ENCODE data around the gene PIH1D2. TPM values are rescaled to one million over a fixed set of nuclear protein-coding genes. Genes with fewer than 3 reads are reported as not detected.
"Not testable (repeated sequence)": the region's sequence is repeated elsewhere in the genome, so short reads cannot be mapped to it uniquely, and the experiment has no call there.

PIH1D2 gene
- total RNA-seq, 1 donor from 2014 or later = 1.6 TPM

DNA sequence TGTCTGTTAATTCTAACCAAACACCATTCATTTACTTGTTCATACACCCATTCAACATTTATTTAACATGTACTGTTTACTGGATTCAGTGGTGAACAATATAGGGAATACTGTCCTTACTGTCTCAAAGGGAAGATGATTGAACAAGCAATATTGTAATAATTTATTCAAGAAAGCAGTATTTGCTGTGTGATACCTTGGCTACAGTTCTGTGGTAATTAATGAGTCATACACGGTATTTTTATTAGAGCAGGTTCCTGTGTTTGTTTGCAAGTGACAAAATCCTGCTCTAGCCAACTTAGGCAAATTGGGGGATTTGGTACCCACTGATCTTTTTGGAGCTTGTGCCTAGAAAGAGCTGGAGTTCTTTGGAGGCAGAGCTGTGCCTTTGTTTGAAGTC is 15.7 kb downstream of the PIH1D2 start:
- Histone ChIP-seq H3K27me3 (ENCODE audit: control insufficient read depth in 3 of 3, insufficient read depth in 3 of 3, low read length in 3 of 3) (no peaks in the 10 kb centered on the region), H3K9me3 (ENCODE audit: control insufficient read depth in 3 of 3, low read length in 3 of 3) (no peaks in the 10 kb centered on the region), H3K27ac (ENCODE audit: low read depth, low read length) (no peak overlapping the region), H3K4me3 (ENCODE audit: low read length in 3 of 3) (no peak overlapping the region), H3K36me3 (ENCODE audit: control insufficient read depth in 3 of 3, insufficient read depth in 3 of 3, low read length in 3 of 3) (peaks cover 28 to 62% (median 42%) of the 10 kb centered on the region in 3 donors), H3K9ac (ENCODE audit: low read depth in 1 of 3, low read length in 3 of 3) (no peak overlapping the region), H3K4me1 (ENCODE audit: control insufficient read depth in 3 of 3, insufficient read depth in 3 of 3, low read length in 3 of 3) (no peaks in the 10 kb centered on the region)

- Histone ChIP-seq H3K27me3 (ENCODE audit: control insufficient read depth in 3 of 3, insufficient read depth in 3 of 3, low read length in 3 of 3) (no peaks in the 10 kb centered on the region), H3K27ac (ENCODE audit: low read depth, low read length) (no peak overlapping the region), H3K36me3 (ENCODE audit: control insufficient read depth in 3 of 3, insufficient read depth in 3 of 3, low read length in 3 of 3) (peaks cover 27 to 61% (median 39%) of the 10 kb centered on the region in 3 donors), H3K4me3 (ENCODE audit: low read length in 3 of 3) (no peak overlapping the region), H3K4me1 (ENCODE audit: control insufficient read depth in 3 of 3, insufficient read depth in 3 of 3, low read length in 3 of 3) (no peaks in the 10 kb centered on the region), H3K9me3 (ENCODE audit: control insufficient read depth in 3 of 3, low read length in 3 of 3) (no peaks in the 10 kb centered on the region), H3K9ac (ENCODE audit: low read depth in 1 of 3, low read length in 3 of 3) (no peak overlapping the region)
Observed at GRCh38 chr11:112057170-112057569, 16.6 kb downstream of the PIH1D2 start.

DNA sequence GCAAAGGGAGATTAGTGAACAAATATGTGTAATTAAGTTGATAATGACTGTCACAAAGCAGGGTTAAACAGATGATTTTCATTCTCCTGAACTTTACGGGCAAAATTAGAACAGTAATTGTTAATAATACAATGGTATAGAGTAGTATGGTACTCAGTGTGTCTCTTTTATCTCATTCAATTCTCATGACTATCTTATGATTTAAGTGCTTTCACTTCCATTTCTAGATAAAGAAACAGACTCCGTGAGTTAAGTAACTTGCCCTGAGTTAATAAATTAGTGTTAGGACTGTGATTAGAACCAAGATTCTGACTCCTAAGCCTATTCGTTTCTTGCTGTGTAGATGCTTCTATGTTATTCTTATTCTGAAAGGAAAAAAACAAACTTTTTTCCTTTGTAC is 22.0 kb downstream of the PIH1D2 start:
- no peaks in the 10 kb centered on the region for H3K27me3 ChIP-seq (ENCODE audit: control insufficient read depth in 3 of 3, insufficient read depth in 3 of 3, low read length in 3 of 3)
- no peaks in the 10 kb centered on the region for H3K9me3 ChIP-seq (ENCODE audit: control insufficient read depth in 3 of 3, low read length in 3 of 3)
- no peak overlapping the region for H3K9ac ChIP-seq (ENCODE audit: low read depth in 1 of 3, low read length in 3 of 3)
- H3K36me3 ChIP-seq (ENCODE audit: control insufficient read depth in 3 of 3, insufficient read depth in 3 of 3, low read length in 3 of 3) = peaks cover 21 to 56% (median 37%) of the 10 kb centered on the region in 3 donors
- H3K4me1 ChIP-seq (ENCODE audit: control insufficient read depth in 3 of 3, insufficient read depth in 3 of 3, low read length in 3 of 3) = no peaks in the 10 kb centered on the region
- no peak overlapping the region for H3K27ac ChIP-seq (ENCODE audit: low read depth, low read length)
- no peak overlapping the region for H3K4me3 ChIP-seq (ENCODE audit: low read length in 3 of 3)

DNA sequence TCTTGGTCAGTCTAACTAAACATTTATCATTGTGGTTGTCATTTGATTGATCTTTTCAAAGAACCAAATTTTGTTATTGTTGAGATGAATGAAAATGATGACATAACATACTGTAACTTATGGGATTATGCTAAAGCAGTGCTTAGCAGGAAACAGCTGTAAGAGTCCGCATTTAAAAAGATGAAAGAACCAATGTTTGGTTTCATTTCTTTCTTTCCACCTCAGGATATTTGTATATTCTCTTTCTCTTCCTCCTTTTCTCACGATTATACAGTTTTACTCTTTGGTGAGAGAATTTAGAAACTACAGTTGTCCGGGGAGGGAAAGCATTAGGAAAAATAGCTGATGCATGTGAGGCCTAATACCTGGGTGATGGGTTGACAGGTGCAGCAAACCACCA is 23.1 kb downstream of the PIH1D2 start:
- no peaks in the 10 kb centered on the region for H3K9me3 ChIP-seq (ENCODE audit: control insufficient read depth in 3 of 3, low read length in 3 of 3)
- no peaks in the 10 kb centered on the region for H3K4me1 ChIP-seq (ENCODE audit: control insufficient read depth in 3 of 3, insufficient read depth in 3 of 3, low read length in 3 of 3)
- H3K27me3 ChIP-seq (ENCODE audit: control insufficient read depth in 3 of 3, insufficient read depth in 3 of 3, low read length in 3 of 3) = no peaks in the 10 kb centered on the region
- no peak overlapping the region for H3K27ac ChIP-seq (ENCODE audit: low read depth, low read length)
- no peak overlapping the region for H3K4me3 ChIP-seq (ENCODE audit: low read length in 3 of 3)
- H3K36me3 ChIP-seq (ENCODE audit: control insufficient read depth in 3 of 3, insufficient read depth in 3 of 3, low read length in 3 of 3) = peaks cover 21 to 51% (median 35%) of the 10 kb centered on the region in 3 donors
- H3K9ac ChIP-seq (ENCODE audit: low read depth in 1 of 3, low read length in 3 of 3) = no peak overlapping the region

- Histone ChIP-seq H3K9ac (ENCODE audit: low read depth in 1 of 3, low read length in 3 of 3) (no peak overlapping the region), H3K27ac (ENCODE audit: low read depth, low read length) (no peak overlapping the region), H3K36me3 (ENCODE audit: control insufficient read depth in 3 of 3, insufficient read depth in 3 of 3, low read length in 3 of 3) (peaks cover 27 to 57% (median 42%) of the 10 kb centered on the region in 3 donors), H3K9me3 (ENCODE audit: control insufficient read depth in 3 of 3, low read length in 3 of 3) (no peaks in the 10 kb centered on the region), H3K4me1 (ENCODE audit: control insufficient read depth in 3 of 3, insufficient read depth in 3 of 3, low read length in 3 of 3) (no peaks in the 10 kb centered on the region), H3K27me3 (ENCODE audit: control insufficient read depth in 3 of 3, insufficient read depth in 3 of 3, low read length in 3 of 3) (no peaks in the 10 kb centered on the region), H3K4me3 (ENCODE audit: low read length in 3 of 3) (no peak overlapping the region)
Observed at GRCh38 chr11:112049777-112050176, 24.0 kb downstream of the PIH1D2 start.

- H3K9me3 ChIP-seq (ENCODE audit: control insufficient read depth in 3 of 3, low read length in 3 of 3); H3K9ac ChIP-seq (ENCODE audit: low read depth in 1 of 3, low read length in 3 of 3); H3K4me1 ChIP-seq (ENCODE audit: control insufficient read depth in 3 of 3, insufficient read depth in 3 of 3, low read length in 3 of 3); H3K27ac ChIP-seq (ENCODE audit: low read depth, low read length); H3K4me3 ChIP-seq (ENCODE audit: low read length in 3 of 3); H3K27me3 ChIP-seq (ENCODE audit: control insufficient read depth in 3 of 3, insufficient read depth in 3 of 3, low read length in 3 of 3): not testable (repeated sequence)
- peaks cover 22 to 52% (median 37%) of the 10 kb centered on the region in 3 donors for H3K36me3 ChIP-seq (ENCODE audit: control insufficient read depth in 3 of 3, insufficient read depth in 3 of 3, low read length in 3 of 3)
Observed at GRCh38 chr11:112048256-112048655, 25.6 kb downstream of the PIH1D2 start.

DNA sequence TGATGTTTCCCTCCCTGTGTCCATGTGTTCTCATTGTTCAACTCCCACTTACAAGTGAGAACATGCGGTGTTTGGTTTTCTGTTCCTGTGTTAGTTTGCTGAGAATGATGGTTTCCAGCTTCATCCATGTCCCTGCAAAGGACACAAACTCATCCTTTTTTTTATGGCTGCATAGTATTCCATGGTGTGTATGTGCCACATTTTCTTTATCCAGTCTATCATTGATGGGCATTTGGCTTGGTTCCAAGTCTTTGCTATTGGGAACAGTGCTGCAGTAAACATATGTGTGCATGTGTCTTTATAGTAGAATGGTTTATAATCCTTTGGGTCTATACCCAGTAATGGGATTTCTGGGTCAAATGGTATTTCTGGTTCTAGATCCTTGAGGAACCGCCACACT is 27.2 kb downstream of the PIH1D2 start:
- H3K4me1 ChIP-seq (ENCODE audit: control insufficient read depth in 3 of 3, insufficient read depth in 3 of 3, low read length in 3 of 3); H3K9me3 ChIP-seq (ENCODE audit: control insufficient read depth in 3 of 3, low read length in 3 of 3); H3K27ac ChIP-seq (ENCODE audit: low read depth, low read length); H3K27me3 ChIP-seq (ENCODE audit: control insufficient read depth in 3 of 3, insufficient read depth in 3 of 3, low read length in 3 of 3); H3K9ac ChIP-seq (ENCODE audit: low read depth in 1 of 3, low read length in 3 of 3); H3K4me3 ChIP-seq (ENCODE audit: low read length in 3 of 3): not testable (repeated sequence)
- peaks cover 17 to 48% (median 27%) of the 10 kb centered on the region in 3 donors for H3K36me3 ChIP-seq (ENCODE audit: control insufficient read depth in 3 of 3, insufficient read depth in 3 of 3, low read length in 3 of 3)

- H3K9me3 ChIP-seq (ENCODE audit: control insufficient read depth in 3 of 3, low read length in 3 of 3) = no peaks in the 10 kb centered on the region
- H3K27ac ChIP-seq (ENCODE audit: low read depth, low read length) = no peak overlapping the region
- H3K27me3 ChIP-seq (ENCODE audit: control insufficient read depth in 3 of 3, insufficient read depth in 3 of 3, low read length in 3 of 3) = no peaks in the 10 kb centered on the region
- no peak overlapping the region for H3K4me3 ChIP-seq (ENCODE audit: low read length in 3 of 3)
- no peaks in the 10 kb centered on the region for H3K4me1 ChIP-seq (ENCODE audit: control insufficient read depth in 3 of 3, insufficient read depth in 3 of 3, low read length in 3 of 3)
- peaks cover 12 to 44% (median 22%) of the 10 kb centered on the region in 3 donors for H3K36me3 ChIP-seq (ENCODE audit: control insufficient read depth in 3 of 3, insufficient read depth in 3 of 3, low read length in 3 of 3)
- no peak overlapping the region for H3K9ac ChIP-seq (ENCODE audit: low read depth in 1 of 3, low read length in 3 of 3)
Observed at GRCh38 chr11:112044961-112045360, 28.9 kb downstream of the PIH1D2 start.

DNA sequence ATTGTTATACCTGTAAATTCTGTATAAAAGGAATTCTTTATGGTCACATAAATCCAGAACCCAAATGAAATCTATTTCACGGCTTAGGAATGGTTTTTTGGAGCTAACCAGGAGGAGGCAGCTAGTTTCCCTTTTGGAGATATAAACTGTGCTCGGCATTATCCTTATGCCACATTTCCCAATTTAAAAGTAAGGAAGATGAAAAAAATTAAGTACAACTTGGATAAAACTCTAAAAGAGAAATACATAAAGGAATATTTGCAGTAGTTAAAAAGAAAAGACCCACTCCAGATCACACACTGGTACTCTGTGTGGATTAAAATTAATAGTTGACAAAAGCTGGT is 30.9 kb downstream of the PIH1D2 start:
- no peaks in the 10 kb centered on the region for H3K4me1 ChIP-seq (ENCODE audit: control insufficient read depth in 3 of 3, insufficient read depth in 3 of 3, low read length in 3 of 3)
- H3K36me3 ChIP-seq (ENCODE audit: control insufficient read depth in 3 of 3, insufficient read depth in 3 of 3, low read length in 3 of 3) = peaks cover 12 to 43% (median 30%) of the 10 kb centered on the region in 3 donors
- H3K27me3 ChIP-seq (ENCODE audit: control insufficient read depth in 3 of 3, insufficient read depth in 3 of 3, low read length in 3 of 3) = no peaks in the 10 kb centered on the region
- H3K4me3 ChIP-seq (ENCODE audit: low read length in 3 of 3) = no peak overlapping the region
- no peaks in the 10 kb centered on the region for H3K9me3 ChIP-seq (ENCODE audit: control insufficient read depth in 3 of 3, low read length in 3 of 3)
- H3K27ac ChIP-seq (ENCODE audit: low read depth, low read length) = no peak overlapping the region
- no peak overlapping the region for H3K9ac ChIP-seq (ENCODE audit: low read depth in 1 of 3, low read length in 3 of 3)

- Histone ChIP-seq H3K9me3 (ENCODE audit: control insufficient read depth in 3 of 3, low read length in 3 of 3) (no peaks in the 10 kb centered on the region), H3K27me3 (ENCODE audit: control insufficient read depth in 3 of 3, insufficient read depth in 3 of 3, low read length in 3 of 3) (no peaks in the 10 kb centered on the region), H3K27ac (ENCODE audit: low read depth, low read length) (no peak overlapping the region), H3K36me3 (ENCODE audit: control insufficient read depth in 3 of 3, insufficient read depth in 3 of 3, low read length in 3 of 3) (peaks cover 16 to 47% (median 34%) of the 10 kb centered on the region in 3 donors), H3K9ac (ENCODE audit: low read depth in 1 of 3, low read length in 3 of 3) (no peak overlapping the region), H3K4me3 (ENCODE audit: low read length in 3 of 3) (no peak overlapping the region), H3K4me1 (ENCODE audit: control insufficient read depth in 3 of 3, insufficient read depth in 3 of 3, low read length in 3 of 3) (no peaks in the 10 kb centered on the region)
Observed at GRCh38 chr11:112042161-112042960, 31.5 kb downstream of the PIH1D2 start.
